Measurements from ENCODE around the gene DUSP6. TPM values are rescaled to one million over a fixed set of nuclear protein-coding genes. Genes with fewer than 3 reads are reported as not detected.
A peak's percentile ranks its signal among the peaks of the same experiment; 100 is the strongest.

DUSP6 gene
- total and polyA plus RNA-seq, 2 of the 13 experiments (the other 11 are each of a cell fraction or from before 2014, with no cell fraction given): 40.9 to 161 TPM

- TF ChIP-seq, protein P1, sequence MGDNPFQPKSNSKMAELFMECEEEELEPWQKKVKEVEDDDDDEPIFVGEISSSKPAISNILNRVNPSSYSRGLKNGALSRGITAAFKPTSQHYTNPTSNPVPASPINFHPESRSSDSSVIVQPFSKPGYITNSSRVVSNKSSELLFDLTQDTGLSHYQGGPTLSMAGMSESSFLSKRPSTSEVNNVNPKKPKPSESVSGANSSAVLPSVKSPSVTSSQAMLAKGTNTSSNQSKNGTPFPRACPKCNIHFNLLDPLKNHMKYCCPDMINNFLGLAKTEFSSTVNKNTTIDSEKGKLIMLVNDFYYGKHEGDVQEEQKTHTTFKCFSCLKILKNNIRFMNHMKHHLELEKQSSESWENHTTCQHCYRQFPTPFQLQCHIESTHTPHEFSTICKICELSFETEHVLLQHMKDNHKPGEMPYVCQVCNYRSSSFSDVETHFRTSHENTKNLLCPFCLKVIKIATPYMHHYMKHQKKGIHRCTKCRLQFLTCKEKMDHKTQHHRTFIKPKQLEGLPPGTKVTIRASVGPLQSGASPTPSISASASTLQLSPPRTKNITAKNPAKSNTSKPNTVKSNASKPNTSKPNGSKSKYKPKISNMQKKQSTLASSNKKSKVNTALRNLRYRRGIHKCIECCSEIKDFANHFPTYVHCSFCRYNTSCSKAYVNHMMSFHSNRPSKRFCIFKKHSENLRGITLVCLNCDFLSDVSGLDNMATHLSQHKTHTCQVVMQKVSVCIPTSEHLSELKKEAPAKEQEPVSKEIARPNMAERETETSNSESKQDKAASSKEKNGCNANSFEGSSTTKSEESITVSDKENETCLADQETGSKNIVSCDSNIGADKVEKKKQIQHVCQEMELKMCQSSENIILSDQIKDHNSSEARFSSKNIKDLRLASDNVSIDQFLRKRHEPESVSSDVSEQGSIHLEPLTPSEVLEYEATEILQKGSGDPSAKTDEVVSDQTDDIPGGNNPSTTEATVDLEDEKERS (CRISPR knock-in tag; IDR thresholded peaks at IDR 0.05): no peak
- TF ChIP-seq, protein P2, sequence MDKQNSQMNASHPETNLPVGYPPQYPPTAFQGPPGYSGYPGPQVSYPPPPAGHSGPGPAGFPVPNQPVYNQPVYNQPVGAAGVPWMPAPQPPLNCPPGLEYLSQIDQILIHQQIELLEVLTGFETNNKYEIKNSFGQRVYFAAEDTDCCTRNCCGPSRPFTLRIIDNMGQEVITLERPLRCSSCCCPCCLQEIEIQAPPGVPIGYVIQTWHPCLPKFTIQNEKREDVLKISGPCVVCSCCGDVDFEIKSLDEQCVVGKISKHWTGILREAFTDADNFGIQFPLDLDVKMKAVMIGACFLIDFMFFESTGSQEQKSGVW (CRISPR knock-in tag; IDR thresholded peaks at IDR 0.05; ENCODE audit: borderline replicate concordance): no peak
- TF ChIP-seq PRMT3 (CRISPR knock-in tag; IDR thresholded peaks at IDR 0.05; ENCODE audit: borderline replicate concordance, low read depth) (no peak), ZNF790 (CRISPR knock-in tag; IDR thresholded peaks at IDR 0.05; ENCODE audit: borderline replicate concordance) (no peak), ZBTB34 (CRISPR knock-in tag; IDR thresholded peaks at IDR 0.05) (no peak), SP140L (CRISPR knock-in tag; IDR thresholded peaks at IDR 0.05; ENCODE audit: borderline replicate concordance) (no peak)
Measured at GRCh38 chr12:89363582-89363981, 11.3 kb upstream of the DUSP6 start (continued).

GRCh38 chr12:89363084-89363483, 10.8 kb upstream of the DUSP6 start:
- H3K9me3 ChIP-seq (ENCODE audit: low read length): no peaks in the 10 kb centered on the region
- intact Hi-C loops (cut with micrococcal nuclease; ENCODE audit: unreplicated experiment) (no loop called here), in situ Hi-C loops (cut with HindIII; ENCODE audit: extremely low pct_ligation_motif_present, low pct_unique_long_range_greater_than_20kb) (no loop called here)
- no peak overlapping the region for H3K4me3 ChIP-seq (replicated peaks in 1 of 3; ENCODE audit: insufficient read depth in 1 of 3, low read depth in 2 of 3, low read length in 3 of 3)
- H4K20me1 ChIP-seq (ENCODE audit: insufficient read depth, low read length): no peaks in the 10 kb centered on the region
- BruUV-seq (replicated peaks): no TSS peak
- DNase-seq (ENCODE audit: low spot score) (no peak), FAIRE-seq (no peak), ATAC-seq (no peak)
- ChIA-PET CTCF (ENCODE audit: low intra/inter-chr PET ratio, low total read pairs) (no interaction called here), POLR2A (interaction anchor here (1.0 to 1.5 kb wide), 2 partner anchors 9 to 16 kb away, joined by 3 to 5 read pairs; no protein-coding TSS in a partner anchor)
- H3K4me1 ChIP-seq (ENCODE audit: insufficient read depth, low read length): peaks cover 48% of the 10 kb centered on the region
- H3K4me2 ChIP-seq (ENCODE audit: low read depth, low read length): no peak overlapping the region
- WGBS (ENCODE audit: low lambda C conversion rate): 74% methylated on average over 4 of the region's 4 CpGs
- no peaks in the 10 kb centered on the region for H3K79me2 ChIP-seq (ENCODE audit: insufficient read depth, low read length)
- H3K27me3 ChIP-seq (ENCODE audit: control insufficient read depth in 1 of 2, insufficient read depth in 2 of 2, low read length in 2 of 2): no peaks in the 10 kb centered on the region
- H3K36me3 ChIP-seq (replicated peaks in 1 of 2; ENCODE audit: control insufficient read depth in 1 of 2, insufficient read depth in 2 of 2, low read length in 2 of 2): no peaks in the 10 kb centered on the region
- no peak overlapping the region for H3K9ac ChIP-seq (ENCODE audit: insufficient read depth, low read depth, low read length)
- H3K27ac ChIP-seq (ENCODE audit: extremely low read length, insufficient read depth, low read length): no peak overlapping the region
- no peak overlapping the region for H2AFZ ChIP-seq (ENCODE audit: low read length)
- TF ChIP-seq MAFK (conservative IDR thresholded peaks at IDR 0.05 in 1 of 2, IDR thresholded peaks at IDR 0.05 in 1 of 2; ENCODE audit: low read length in 2 of 2) (peak; percentile 81 to 89), MAFF (IDR thresholded peaks at IDR 0.05; ENCODE audit: low read depth, low read length) (peak; percentile 84), GABPB1 (CRISPR knock-in tag; IDR thresholded peaks at IDR 0.05) (no peak), ZNF569 (CRISPR knock-in tag; IDR thresholded peaks at IDR 0.05; ENCODE audit: borderline replicate concordance) (no peak), ZNF496 (CRISPR knock-in tag; IDR thresholded peaks at IDR 0.05; ENCODE audit: insufficient replicate concordance) (no peak), TERF1 (CRISPR knock-in tag; IDR thresholded peaks at IDR 0.05) (no peak), CHD4 (IDR thresholded peaks at IDR 0.05; ENCODE audit: borderline replicate concordance, low read length) (no peak), MIER2 (CRISPR knock-in tag; IDR thresholded peaks at IDR 0.05) (no peak)
